Muscle of leg (tissue), 11 donors: ENCODE data around the gene SNCB. TPM values are rescaled to one million over a fixed set of nuclear protein-coding genes. Genes with fewer than 3 reads are reported as not detected.

Experiments used
- DNase-seq: peaks from one replicate; pipeline ENCODE4 v3.0.0; 2013
- H3K27ac ChIP-seq: one replicate; pipeline ENCODE4 v1.5.1; 2013; ENCODE audit warnings: mild to moderate bottlenecking, low read length, control low read depth
- H3K27me3 ChIP-seq: one replicate; pipeline ENCODE4 v1.6.1; 2013; ENCODE audit warnings: low read length; ENCODE audit not compliant: control insufficient read depth, insufficient read depth
- H3K36me3 ChIP-seq: one replicate; pipeline ENCODE4 v1.6.1; 2013; ENCODE audit warnings: low read length; ENCODE audit not compliant: control insufficient read depth, insufficient read depth
- H3K4me1 ChIP-seq: one replicate; pipeline ENCODE4 v1.6.1; 2013; ENCODE audit warnings: low read length; ENCODE audit not compliant: control insufficient read depth, insufficient read depth
- H3K4me3 ChIP-seq: one replicate; pipeline ENCODE4 v1.5.1; 2013; ENCODE audit warnings: low read length, control low read depth
- H3K9me3 ChIP-seq: replicated peaks from 2 replicates; pipeline ENCODE4 v1.6.1; 2013; ENCODE audit warnings: low read depth, low read length; ENCODE audit not compliant: control insufficient read depth
- WGBS: methylation state at CpG from one replicate; pipeline ENCODE4 v1.1.5; 2013; ENCODE audit warnings: missing lambda C conversion rate; ENCODE audit not compliant: insufficient coverage; 5-methylcytosine and 5-hydroxymethylcytosine counted together
- polyA plus RNA-seq, 8 donors: library from polyadenylated mRNA; unstranded; fragments of 120-200 nt; gene quantifications; one replicate each; pipeline versions ENCODE4 v1.2.1 to v1.2.3, GENCODE V29; 2013; ENCODE audit warnings: inconsistent platforms in 1 of 8, low replicate concordance in 1 of 8; ENCODE audit not compliant: insufficient read length in 8 of 8, insufficient read depth in 1 of 8
- total RNA-seq: library from RNA; stranded (reverse); fragments of 120-200 nt; gene quantifications from one replicate; pipeline ENCODE4 v1.2.4, GENCODE V29; 2013

Gene SNCB
- total and polyA plus RNA-seq, 9 donors = 0.14 TPM; not detected in 8

- Histone ChIP-seq H3K27ac (no peak overlapping the region), H3K9me3 (no peaks in the 10 kb centered on the region), H3K4me3 (no peak overlapping the region), H3K27me3 (no peaks in the 10 kb centered on the region), H3K4me1 (peaks cover 52% of the 10 kb centered on the region), H3K36me3 (peaks cover 34% of the 10 kb centered on the region)
- WGBS = 62% methylated on average over 4 of the region's 8 CpGs
- no peak for DNase-seq
These were observed 21.8 kb upstream of the SNCB start for GRCh38 chr5:176652136-176652535.

- WGBS = 76% methylated on average over 7 of the region's 17 CpGs
- Histone ChIP-seq H3K4me1 (peaks cover 55% of the 10 kb centered on the region), H3K4me3 (no peak overlapping the region), H3K9me3 (no peaks in the 10 kb centered on the region), H3K27me3 (no peaks in the 10 kb centered on the region), H3K27ac (no peak overlapping the region), H3K36me3 (peaks cover 28% of the 10 kb centered on the region)
- DNase-seq = no peak
These were observed 21.2 kb upstream of the SNCB start for GRCh38 chr5:176651472-176651980.

DNA sequence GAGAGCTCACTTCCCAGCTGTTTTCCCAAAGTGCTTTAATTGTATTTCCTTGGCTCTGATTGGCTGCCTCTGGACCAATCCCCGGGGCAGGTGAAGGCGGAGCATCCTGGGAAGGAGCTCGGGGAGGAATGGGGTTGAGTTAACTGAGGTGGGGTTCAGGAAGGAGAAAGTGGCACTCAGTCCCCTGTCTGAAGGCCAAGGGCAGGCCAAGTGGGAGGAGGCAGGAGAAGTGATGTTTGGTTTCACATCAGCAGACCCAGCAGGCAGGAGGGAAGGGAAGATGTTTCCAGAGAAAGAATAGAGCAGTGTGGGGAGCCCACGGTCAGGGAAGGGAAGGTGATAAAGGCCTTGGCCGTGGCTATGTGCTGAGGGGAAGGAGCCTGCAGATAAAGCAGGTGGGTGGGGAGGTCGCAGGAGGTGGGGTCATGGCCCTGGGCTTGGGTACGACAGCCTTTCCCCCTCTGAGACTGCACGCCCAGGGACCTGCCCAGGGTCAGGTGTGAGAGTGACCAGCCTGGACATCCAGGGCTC, 20.1 kb upstream of the SNCB start:
- H3K4me1 ChIP-seq = peaks cover 56% of the 10 kb centered on the region
- H3K27me3 ChIP-seq = no peaks in the 10 kb centered on the region
- H3K9me3 ChIP-seq = no peaks in the 10 kb centered on the region
- WGBS = 60% methylated on average over 8 of the region's 8 CpGs
- DNase-seq = peak; percentile 45
- H3K27ac ChIP-seq = no peak overlapping the region
- peaks cover 27% of the 10 kb centered on the region for H3K36me3 ChIP-seq
- no peak overlapping the region for H3K4me3 ChIP-seq

DNA sequence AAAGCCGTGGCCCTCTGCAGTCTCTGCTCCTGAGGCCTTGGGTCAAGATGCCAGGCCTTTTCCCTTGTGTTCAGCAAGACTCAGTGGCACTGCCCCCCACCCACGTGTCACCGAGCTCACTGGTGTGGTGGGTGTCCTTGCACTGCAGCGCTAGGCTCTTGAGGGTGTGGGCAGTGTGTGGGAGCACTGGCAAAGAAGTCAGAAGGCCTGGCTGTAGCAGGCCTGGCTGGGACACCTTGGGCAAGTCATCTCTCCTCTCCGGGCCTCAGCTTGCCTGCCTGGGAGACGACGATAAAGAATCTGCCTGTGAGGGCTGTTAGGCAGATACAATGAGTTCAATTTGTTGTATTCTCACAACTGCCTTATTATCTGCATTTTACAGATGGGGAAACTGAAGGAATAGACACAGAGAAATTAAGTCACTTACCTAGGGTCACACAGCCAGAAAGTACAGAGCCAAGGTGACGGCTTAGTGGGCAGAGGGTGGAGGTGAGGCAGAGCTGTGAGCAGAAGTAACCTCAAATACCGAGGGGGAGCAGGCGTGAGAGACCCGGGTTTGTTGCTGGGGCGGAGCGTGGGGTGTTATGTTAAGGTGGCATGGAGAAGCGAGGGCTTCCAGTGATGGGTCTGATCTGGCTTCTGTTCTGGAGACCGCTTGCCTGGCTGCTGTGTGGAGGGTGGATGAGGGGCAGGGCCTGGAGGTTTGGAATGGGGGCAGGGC, 18.3 kb upstream of the SNCB start:
- Histone ChIP-seq H3K27me3 (no peaks in the 10 kb centered on the region), H3K36me3 (peaks cover 11% of the 10 kb centered on the region), H3K4me3 (peak overlapping the region; percentile 70), H3K27ac (peak overlapping the region; percentile 47), H3K9me3 (no peaks in the 10 kb centered on the region), H3K4me1 (peaks cover 50% of the 10 kb centered on the region)
- no peak for DNase-seq
- WGBS = 75% methylated on average over 10 of the region's 15 CpGs

DNA sequence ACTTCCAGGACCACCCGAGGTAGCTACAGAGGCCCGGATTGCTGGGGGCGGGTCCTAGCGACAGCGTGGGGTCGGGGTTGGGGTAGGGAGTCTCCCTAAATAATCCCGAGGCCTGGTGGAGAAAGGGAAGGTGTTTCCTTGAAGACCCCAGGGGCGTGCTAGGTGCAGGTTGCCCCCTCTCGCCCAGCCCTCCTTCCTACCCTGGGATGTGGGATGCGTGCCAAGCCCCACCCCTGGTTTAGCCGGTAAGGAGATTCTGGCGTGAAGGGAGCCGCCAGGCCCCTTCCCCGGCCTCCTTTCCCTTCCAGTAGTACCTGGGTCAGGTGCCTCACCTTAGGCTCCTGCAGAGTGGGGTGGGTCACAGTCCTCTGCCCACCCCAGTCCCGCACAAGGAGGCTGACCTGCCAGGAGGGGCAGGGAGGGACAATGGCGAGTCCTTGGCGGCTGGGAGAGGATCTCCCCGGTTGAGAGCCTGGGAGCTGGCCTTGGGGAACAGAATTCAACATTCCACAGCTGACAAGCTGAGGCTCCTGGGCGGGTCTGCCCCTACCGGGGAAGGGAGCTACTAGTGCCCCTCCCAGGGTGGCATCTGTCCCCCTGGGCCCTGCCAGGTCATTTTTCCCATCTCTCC, 17.6 kb upstream of the SNCB start:
- peak overlapping the region; percentile 47 for H3K27ac ChIP-seq
- no peaks in the 10 kb centered on the region for H3K9me3 ChIP-seq
- H3K4me3 ChIP-seq = peak overlapping the region; percentile 70
- 12% methylated on average over 7 of the region's 20 CpGs for WGBS
- peak; percentile 57 for DNase-seq
- H3K27me3 ChIP-seq = no peaks in the 10 kb centered on the region
- peaks cover 45% of the 10 kb centered on the region for H3K4me1 ChIP-seq
- peaks cover 5% of the 10 kb centered on the region for H3K36me3 ChIP-seq

- H3K36me3 ChIP-seq = no peaks in the 10 kb centered on the region
- peak within 1 kb of the TSS; percentile 70 for H3K4me3 ChIP-seq
- no peaks in the 10 kb centered on the region for H3K9me3 ChIP-seq
- WGBS = under 1% methylated on average over 56 of the region's 63 CpGs
- H3K27ac ChIP-seq = peak within 1 kb of the TSS; percentile 78
- H3K27me3 ChIP-seq = no peaks in the 10 kb centered on the region
- peaks cover 41% of the 10 kb centered on the region for H3K4me1 ChIP-seq
- DNase-seq = peak; percentile 99
These were observed 16.9 kb upstream of the SNCB start, which contains the start of gene TSPAN17 for GRCh38 chr5:176647030-176647842. TSPAN17 (plus strand) TSS chr5:176647484; CDS start chr5:176647616, 132 bp downstream.

- no peaks in the 10 kb centered on the region for H3K36me3 ChIP-seq
- DNase-seq = no peak
- H3K4me3 ChIP-seq = peak overlapping the region; percentile 38
- peak overlapping the region; percentile 78 for H3K27ac ChIP-seq
- H3K9me3 ChIP-seq = no peaks in the 10 kb centered on the region
- peaks cover 38% of the 10 kb centered on the region for H3K4me1 ChIP-seq
- H3K27me3 ChIP-seq = no peaks in the 10 kb centered on the region
- 21% methylated on average over 11 of the region's 11 CpGs for WGBS
These were observed 16.3 kb upstream of the SNCB start for GRCh38 chr5:176646707-176647029.

DNA sequence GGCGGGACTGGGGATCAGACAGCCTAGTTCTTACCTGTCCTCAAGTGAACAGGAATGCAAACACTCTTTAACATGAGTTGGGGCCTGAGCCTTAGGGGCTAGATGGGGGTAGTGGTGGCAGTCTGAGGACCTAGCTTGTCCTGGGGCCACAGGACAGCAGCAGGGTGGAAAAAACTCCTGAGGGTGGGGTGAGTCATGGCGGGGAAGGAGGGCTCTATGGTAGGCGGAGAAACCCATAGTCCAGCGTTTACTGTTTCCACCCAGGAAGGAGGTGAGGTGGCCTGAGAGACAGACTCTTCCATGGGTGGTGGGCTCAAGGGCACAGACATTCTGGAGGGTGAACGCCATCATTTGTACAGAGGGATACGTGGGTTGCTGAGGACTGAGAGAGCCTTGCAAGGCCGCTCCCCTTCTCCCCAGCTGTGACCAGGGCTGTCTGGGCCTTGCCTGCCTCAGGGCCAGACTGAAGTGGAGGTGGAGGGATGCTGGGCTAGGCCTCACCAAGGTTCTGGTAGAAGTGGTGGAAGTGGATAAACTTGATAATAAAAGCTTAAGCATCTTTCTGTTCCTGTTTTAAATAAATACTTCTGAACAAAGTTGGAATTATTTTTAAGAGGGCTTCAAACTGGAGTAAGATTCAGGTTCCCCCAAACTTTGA, 15.8 kb upstream of the SNCB start:
- H3K9me3 ChIP-seq = no peaks in the 10 kb centered on the region
- peaks cover 33% of the 10 kb centered on the region for H3K4me1 ChIP-seq
- H3K27me3 ChIP-seq = no peaks in the 10 kb centered on the region
- no peak for DNase-seq
- peak overlapping the region; percentile 78 for H3K27ac ChIP-seq
- no peaks in the 10 kb centered on the region for H3K36me3 ChIP-seq
- no peak overlapping the region for H3K4me3 ChIP-seq
- 95% methylated on average over 2 of the region's 7 CpGs for WGBS

GRCh38 chr5:176644878-176645670, 14.7 kb upstream of the SNCB start:
- H3K27me3 ChIP-seq = no peaks in the 10 kb centered on the region
- WGBS = 82% methylated on average over 14 of the region's 22 CpGs
- DNase-seq = no peak
- no peaks in the 10 kb centered on the region for H3K9me3 ChIP-seq
- no peaks in the 10 kb centered on the region for H3K36me3 ChIP-seq
- H3K27ac ChIP-seq = no peak overlapping the region
- H3K4me3 ChIP-seq = no peak overlapping the region
- H3K4me1 ChIP-seq = peaks cover 23% of the 10 kb centered on the region
